Urinary bladder (tissue), 4 donors: Measurements from ENCODE around the gene STRAP. TPM values are rescaled to one million over a fixed set of nuclear protein-coding genes. Genes with fewer than 3 reads are reported as not detected.
"Not testable (repeated sequence)": the region's sequence is repeated elsewhere in the genome, so short reads cannot be mapped to it uniquely, and the experiment has no call there.

Experiments used
- DNase-seq: peaks from one replicate; pipeline ENCODE4 v3.0.0-alpha.2; 2015; ENCODE audit errors: extremely low spot score
- H3K27ac ChIP-seq: one replicate; pipeline ENCODE4 v1.5.1; 2013; ENCODE audit warnings: low read depth, mild to moderate bottlenecking, moderate library complexity
- H3K36me3 ChIP-seq: one replicate; pipeline ENCODE4 v1.6.1; 2013; ENCODE audit warnings: mild to moderate bottlenecking, moderate library complexity; ENCODE audit not compliant: insufficient read depth
- H3K4me1 ChIP-seq: one replicate; pipeline ENCODE4 v1.6.1; 2013; ENCODE audit warnings: mild to moderate bottlenecking, moderate library complexity; ENCODE audit not compliant: insufficient read depth
- H3K4me3 ChIP-seq: one replicate; pipeline ENCODE4 v1.5.1; 2013; ENCODE audit warnings: low read depth, low read length
- WGBS: extraction: QIAGEN DNeasy Blood & Tissue Kit; methylation state at CpG from one replicate; pipeline ENCODE4 v1.1.7; 2013; 5-methylcytosine and 5-hydroxymethylcytosine counted together
- polyA plus RNA-seq: library from polyadenylated mRNA; stranded (reverse); fragments of 200-250 nt; gene quantifications from one replicate; pipeline ENCODE4 v1.2.3, GENCODE V29; 2013
- total RNA-seq: library from RNA; depleted of rRNA; stranded (reverse); fragments of >200 nt; gene quantifications from one replicate; pipeline ENCODE4 v1.2.3, GENCODE V29; 2014
- donor health status: healthy with polysubstance abuse.
- donor health status: healthy.

STRAP gene
- total and polyA plus RNA-seq, 2 donors = 62.3 to 80.7 TPM

GRCh38 chr12:15856097-15856982 lies 25.8 kb upstream of the STRAP start:
- DNase-seq = no peak
- no peaks in the 10 kb centered on the region for H3K36me3 ChIP-seq
- no peak overlapping the region for H3K4me3 ChIP-seq
- no peak overlapping the region for H3K27ac ChIP-seq
- WGBS = 41% methylated on average over 8 of the region's 8 CpGs
- no peaks in the 10 kb centered on the region for H3K4me1 ChIP-seq

DNA sequence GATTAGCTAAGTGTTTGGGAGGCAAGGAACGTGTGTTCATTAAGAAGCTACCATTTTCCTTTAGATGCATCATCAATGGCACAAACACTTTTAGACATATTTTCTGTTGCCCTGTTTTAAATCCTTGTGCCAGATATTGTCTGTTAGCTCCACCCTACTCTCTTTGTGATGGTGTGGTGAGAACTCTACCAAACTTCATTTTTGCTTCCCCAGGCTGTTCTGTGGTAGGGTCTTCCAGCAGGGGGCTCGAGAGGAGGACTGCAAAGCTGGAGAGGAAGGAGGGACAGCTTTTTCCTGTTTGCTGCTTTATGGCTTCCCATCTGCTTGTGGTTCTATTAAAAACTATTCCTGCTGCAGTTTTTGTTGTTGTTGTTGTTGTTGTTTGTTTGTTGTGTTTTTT lies 23.8 kb upstream of the STRAP start:
- Histone ChIP-seq H3K27ac (no peak overlapping the region), H3K4me1 (no peaks in the 10 kb centered on the region), H3K4me3 (no peak overlapping the region), H3K36me3 (no peaks in the 10 kb centered on the region)
- 58% methylated on average over 2 of the region's 2 CpGs for WGBS
- no peak for DNase-seq

DNA sequence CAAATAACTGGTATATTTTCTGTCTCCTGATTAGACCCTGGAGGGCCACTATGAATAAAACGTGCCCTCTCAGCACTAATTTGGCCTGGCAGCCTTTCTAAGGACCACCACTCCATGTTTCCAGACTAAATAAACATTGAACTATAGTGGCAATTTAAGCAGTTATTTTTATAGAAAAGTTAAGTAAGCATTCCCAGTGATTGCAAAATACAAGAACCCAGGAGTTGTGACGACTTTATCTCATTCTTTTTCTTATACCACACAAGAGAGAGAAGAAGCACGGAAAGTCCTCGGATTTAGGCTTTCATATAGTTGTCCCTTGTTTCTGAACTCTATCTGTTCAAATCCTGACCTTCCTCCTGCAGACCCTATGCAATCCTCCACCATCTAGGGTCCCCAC lies 23.1 kb upstream of the STRAP start:
- Histone ChIP-seq H3K36me3 (no peaks in the 10 kb centered on the region), H3K4me1 (no peaks in the 10 kb centered on the region), H3K4me3 (no peak overlapping the region), H3K27ac (no peak overlapping the region)
- no peak for DNase-seq
- 67% methylated on average over 4 of the region's 4 CpGs for WGBS

DNA sequence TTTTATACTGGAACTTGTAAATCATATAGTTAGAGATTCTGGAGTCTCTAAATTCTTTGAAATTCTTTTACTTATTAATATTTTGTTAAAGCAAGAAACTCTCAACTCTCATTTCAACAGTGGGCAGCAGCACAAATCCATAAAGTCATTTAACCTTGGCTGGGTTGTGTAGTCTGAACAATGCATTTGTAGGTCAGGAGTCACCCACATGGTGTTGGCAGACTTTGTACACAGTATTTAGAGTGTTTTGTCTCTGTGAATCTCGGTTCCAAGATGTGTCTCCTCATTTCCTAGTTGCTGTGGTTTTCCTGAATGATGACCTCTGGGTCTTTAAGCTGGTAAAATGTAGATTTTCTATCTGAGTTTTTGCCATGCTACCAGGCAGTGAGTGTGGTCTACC lies 20.8 kb upstream of the STRAP start:
- no peaks in the 10 kb centered on the region for H3K4me1 ChIP-seq
- no peak for DNase-seq
- 29% methylated on average over 1 of the region's 1 CpG for WGBS
- H3K27ac ChIP-seq = no peak overlapping the region
- no peak overlapping the region for H3K4me3 ChIP-seq
- no peaks in the 10 kb centered on the region for H3K36me3 ChIP-seq

DNA sequence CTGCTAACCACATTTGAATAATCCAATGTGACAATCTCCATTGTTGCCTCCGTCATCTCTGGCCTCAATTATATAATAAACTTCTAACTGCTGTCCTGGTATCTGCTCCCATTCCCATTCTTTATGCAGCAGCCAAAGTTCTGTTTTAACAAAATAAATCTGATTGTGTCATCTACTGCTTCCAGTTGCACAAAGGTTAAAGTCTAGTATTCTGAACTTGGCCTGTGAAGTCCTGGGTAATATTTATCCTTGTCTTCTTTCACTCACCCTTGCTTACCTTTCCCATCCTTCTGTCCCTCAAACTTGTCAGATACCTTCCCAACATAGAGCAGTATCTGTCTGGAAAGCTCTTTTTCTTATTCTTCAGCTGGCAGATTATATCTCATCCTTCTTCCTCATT lies 19.3 kb upstream of the STRAP start:
- no peak overlapping the region for H3K27ac ChIP-seq
- DNase-seq = no peak
- no peak overlapping the region for H3K4me3 ChIP-seq
- H3K4me1 ChIP-seq = no peaks in the 10 kb centered on the region
- WGBS = 83% methylated on average over 1 of the region's 1 CpG
- H3K36me3 ChIP-seq = no peaks in the 10 kb centered on the region

GRCh38 chr12:15863372-15863771 lies 18.8 kb upstream of the STRAP start:
- no peaks in the 10 kb centered on the region for H3K4me1 ChIP-seq
- H3K36me3 ChIP-seq = no peaks in the 10 kb centered on the region
- no peak for DNase-seq
- 47% methylated on average over 9 of the region's 9 CpGs for WGBS
- H3K4me3 ChIP-seq = no peak overlapping the region
- H3K27ac ChIP-seq = no peak overlapping the region

GRCh38 chr12:15863984-15864383 lies 18.2 kb upstream of the STRAP start:
- 81% methylated on average over 6 of the region's 6 CpGs for WGBS
- Histone ChIP-seq H3K27ac (no peak overlapping the region), H3K36me3 (no peaks in the 10 kb centered on the region), H3K4me3 (no peak overlapping the region), H3K4me1 (no peaks in the 10 kb centered on the region)
- no peak for DNase-seq

GRCh38 chr12:15868186-15868585 lies 14.0 kb upstream of the STRAP start:
- Histone ChIP-seq H3K27ac (no peak overlapping the region), H3K36me3 (no peaks in the 10 kb centered on the region), H3K4me1 (no peaks in the 10 kb centered on the region), H3K4me3 (no peak overlapping the region)
- 92% methylated on average over 3 of the region's 3 CpGs for WGBS
- no peak for DNase-seq

- Histone ChIP-seq H3K36me3 (no peaks in the 10 kb centered on the region), H3K4me3 (no peak overlapping the region), H3K27ac (no peak overlapping the region), H3K4me1 (no peaks in the 10 kb centered on the region)
- 96% methylated on average over 4 of the region's 4 CpGs for WGBS
- DNase-seq = no peak
These were observed 8.6 kb upstream of the STRAP start for GRCh38 chr12:15873556-15873955.

GRCh38 chr12:15874556-15875145 lies 7.5 kb upstream of the STRAP start:
- H3K4me3 ChIP-seq, H3K4me1 ChIP-seq, DNase-seq, H3K27ac ChIP-seq, H3K36me3 ChIP-seq: not testable (repeated sequence)
- WGBS = 96% methylated on average over 20 of the region's 20 CpGs

DNA sequence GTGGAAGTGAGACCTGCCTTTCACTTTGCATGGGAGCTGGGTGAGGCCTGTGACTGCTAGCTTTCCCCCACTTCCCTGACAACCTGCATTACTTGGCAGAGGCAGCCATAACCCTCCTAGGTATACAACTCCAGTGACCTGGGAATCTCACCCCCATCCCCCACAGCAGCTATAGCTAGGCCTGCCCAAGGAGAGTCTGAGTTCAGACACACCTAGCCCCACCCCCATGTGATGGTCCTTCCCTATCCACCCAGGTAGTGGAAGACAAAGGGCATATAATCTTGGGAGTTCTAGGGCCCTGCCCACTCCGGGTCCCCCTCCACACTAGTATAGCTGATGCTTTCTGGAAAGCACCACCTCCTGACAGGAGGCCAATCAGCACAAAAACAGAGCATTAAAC lies 6.3 kb upstream of the STRAP start:
- no peak for DNase-seq
- no peaks in the 10 kb centered on the region for H3K36me3 ChIP-seq
- 92% methylated on average over 1 of the region's 1 CpG for WGBS

DNA sequence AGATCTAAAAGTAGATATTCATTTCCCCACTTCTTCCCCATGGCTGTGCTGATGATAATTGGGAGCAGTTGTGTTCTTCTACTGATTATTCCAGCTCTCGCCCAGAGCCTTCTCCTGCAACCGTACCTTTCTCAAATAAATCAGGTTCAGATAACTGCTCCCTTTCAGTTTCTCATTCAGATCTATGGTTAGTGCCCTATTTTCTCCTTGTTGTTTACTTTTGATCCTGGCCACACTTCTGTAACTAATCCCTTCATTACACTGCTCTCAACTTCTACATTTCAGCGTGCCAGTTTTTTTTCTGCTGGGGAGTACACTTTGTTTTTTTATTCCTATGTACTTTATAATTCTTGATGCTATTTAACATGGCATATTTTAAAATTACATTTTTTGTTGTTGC lies 2.8 kb upstream of the STRAP start:
- no peaks in the 10 kb centered on the region for H3K4me1 ChIP-seq
- no peak for DNase-seq
- H3K36me3 ChIP-seq = no peaks in the 10 kb centered on the region
- WGBS = 78% methylated on average over 3 of the region's 3 CpGs
- no peak overlapping the region for H3K27ac ChIP-seq
- H3K4me3 ChIP-seq = no peak overlapping the region

More for the DNA sequence above, 6.3 kb upstream of the STRAP start:
- H3K4me3 ChIP-seq = no peak overlapping the region
- no peaks in the 10 kb centered on the region for H3K4me1 ChIP-seq
- H3K27ac ChIP-seq = no peak overlapping the region

GRCh38 chr12:15880721-15881120 lies 1.5 kb upstream of the STRAP start:
- Histone ChIP-seq H3K4me3 (no peak overlapping the region), H3K4me1 (peaks cover 2% of the 10 kb centered on the region), H3K27ac (no peak overlapping the region), H3K36me3 (no peaks in the 10 kb centered on the region)
- WGBS = 89% methylated on average over 3 of the region's 3 CpGs
- no peak for DNase-seq

- DNase-seq = no peak
- H3K4me3 ChIP-seq = peak overlapping the region; percentile 81
- H3K4me1 ChIP-seq = peaks cover 2% of the 10 kb centered on the region
- no peak overlapping the region for H3K27ac ChIP-seq
- no peaks in the 10 kb centered on the region for H3K36me3 ChIP-seq
- 45% methylated on average over 6 of the region's 6 CpGs for WGBS
These were observed 1.3 kb downstream of the STRAP start for GRCh38 chr12:15883536-15883935.
